CD8-positive, alpha-beta memory T cell (primary cell): ENCODE data around the gene YY1AP1. TPM values are rescaled to one million over a fixed set of nuclear protein-coding genes. Genes with fewer than 3 reads are reported as not detected.
A peak's percentile ranks its signal among the peaks of the same experiment; 100 is the strongest.

ENCODE experiments used
- CTCF ChIA-PET: fragments of 350-600 bp; sonication (Branson Sonifier 250); formaldehyde crosslinking; loops from one replicate; lab custom pipeline; 2021; ENCODE audit warnings: antibody characterized with exemption; lab: Charles Lee
- POLR2A ChIA-PET: fragments of 350-600 bp; sonication (Branson Sonifier 250); formaldehyde crosslinking; loops from one replicate; lab custom pipeline; 2021; ENCODE audit warnings: antibody characterized with exemption; lab: Charles Lee
- DNase-seq, 5 donors: peaks; one replicate each; pipeline versions ENCODE4 v3.0.0 to v3.0.0-alpha.2; 2020 to 2022; ENCODE audit warnings: mixed read lengths in 1 of 5
- H3K27ac ChIP-seq: one replicate; pipeline ENCODE4 v1.7.0; 2013; ENCODE audit warnings: low read depth, mild to moderate bottlenecking, low read length, moderate library complexity
- H3K27me3 ChIP-seq: 2 replicates; pipeline ENCODE4 v1.7.0; 2013; ENCODE audit warnings: low read length, mild to moderate bottlenecking; ENCODE audit not compliant: insufficient read depth, poor library complexity, severe bottlenecking
- H3K36me3 ChIP-seq: 2 replicates; pipeline ENCODE4 v1.7.0; 2013; ENCODE audit warnings: mild to moderate bottlenecking, low read length, moderate library complexity; ENCODE audit not compliant: insufficient read depth
- H3K4me1 ChIP-seq: 2 replicates; pipeline ENCODE4 v1.7.0; 2013; ENCODE audit warnings: mild to moderate bottlenecking, low read length, moderate library complexity; ENCODE audit not compliant: insufficient read depth
- H3K4me3 ChIP-seq: 2 replicates; pipeline ENCODE4 v1.7.0; 2013; ENCODE audit warnings: mild to moderate bottlenecking, low read length
- H3K9me3 ChIP-seq: 2 replicates; pipeline ENCODE4 v1.7.0; 2013; ENCODE audit warnings: mild to moderate bottlenecking, low read length
- H3K27ac Mint-ChIP-seq, 8 donors: one replicate each; pipeline ENCODE4 v1.8.0; 2020 to 2021; ENCODE audit warnings: mixed read lengths in 8 of 8, mild to moderate bottlenecking in 6 of 8, inconsistent platforms in 3 of 8, moderate library complexity in 3 of 8
- H3K27me3 Mint-ChIP-seq, 2 donors: one replicate each; pipeline ENCODE4 v1.8.0; 2020 to 2021; ENCODE audit warnings: mixed read lengths in 2 of 2, mild to moderate bottlenecking in 1 of 2, moderate library complexity in 1 of 2
- H3K36me3 Mint-ChIP-seq, 3 donors: one replicate each; pipeline ENCODE4 v1.8.0; 2020 to 2021; ENCODE audit warnings: mixed read lengths in 3 of 3, inconsistent platforms in 1 of 3, mild to moderate bottlenecking in 1 of 3
- H3K4me1 Mint-ChIP-seq, 3 donors: one replicate each; pipeline ENCODE4 v1.8.0; 2020 to 2021; ENCODE audit warnings: mixed read lengths in 3 of 3, inconsistent platforms in 1 of 3, mild to moderate bottlenecking in 1 of 3
- H3K4me3 Mint-ChIP-seq, 7 donors: one replicate each; pipeline ENCODE4 v1.8.0; 2020 to 2021; ENCODE audit warnings: mixed read lengths in 7 of 7, mild to moderate bottlenecking in 6 of 7, moderate library complexity in 4 of 7, inconsistent platforms in 2 of 7
- H3K9me3 Mint-ChIP-seq, 5 donors: one replicate each; pipeline ENCODE4 v1.8.0; 2020 to 2022; ENCODE audit warnings: mixed read lengths in 5 of 5, mild to moderate bottlenecking in 3 of 5, moderate library complexity in 2 of 5, inconsistent platforms in 1 of 5
- polyA plus RNA-seq: library from polyadenylated mRNA; unstranded; fragments of 300-500 nt; fragmentation: Illumina TruSeq; gene quantifications from one replicate; pipeline ENCODE4 v1.2.3, GENCODE V29; 2021
- total RNA-seq, 2 experiments: library from RNA; stranded (reverse); gene quantifications; one replicate each; pipeline ENCODE4 v1.2.3, GENCODE V29; 2021

YY1AP1 gene
- total and polyA plus RNA-seq, 3 experiments from 2014 or later: 49.7 to 62.0 (median 59.1) TPM

DNA sequence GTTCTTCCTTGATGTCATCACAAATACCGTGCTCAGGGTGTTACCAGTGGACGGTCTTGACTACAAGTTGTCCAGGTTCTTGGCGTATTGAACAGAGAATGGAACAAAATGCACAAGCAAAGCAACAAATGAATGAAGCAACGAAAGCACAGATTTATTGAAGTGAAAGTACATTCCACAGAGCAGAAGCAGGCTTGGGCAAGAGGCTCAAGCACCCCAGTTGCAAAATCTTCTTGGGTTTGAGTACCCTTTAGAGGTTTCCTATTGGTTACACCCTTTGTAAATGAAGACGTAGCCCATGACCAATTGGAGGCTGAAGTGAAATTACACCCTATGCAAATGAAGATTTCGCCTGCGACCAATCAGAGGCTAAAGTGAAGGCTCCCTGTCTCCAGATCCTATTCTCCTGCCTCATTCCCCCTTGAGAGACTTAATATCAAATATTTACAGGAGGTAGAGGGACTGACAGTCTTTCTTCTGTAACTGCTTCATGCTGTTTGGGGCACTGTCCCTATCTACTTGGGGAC is 38.3 kb downstream of the YY1AP1 start:
- ChIA-PET POLR2A (interaction anchor here (0.6 kb wide), 1 partner anchor 456 kb away, joined by 5 read pairs; no protein-coding TSS in a partner anchor), CTCF (interaction anchor here (1.7 kb wide), 1 partner anchor 12 kb away, joined by 3 read pairs; no protein-coding TSS in a partner anchor)
- Histone ChIP-seq H3K4me1 (no peaks in the 10 kb centered on the region), H3K27me3 (no peaks in the 10 kb centered on the region), H3K36me3 (no peaks in the 10 kb centered on the region), H3K9me3 (no peaks in the 10 kb centered on the region), H3K27ac (no peak overlapping the region), H3K4me3 (no peak overlapping the region)
- H3K4me3 Mint-ChIP-seq: no peak overlapping the region
- H3K9me3 Mint-ChIP-seq: no peaks in the 10 kb centered on the region
- no peak overlapping the region for H3K27ac Mint-ChIP-seq
- no peak for DNase-seq
- H3K36me3 Mint-ChIP-seq: no peaks in the 10 kb centered on the region
- H3K4me1 Mint-ChIP-seq: no peaks in the 10 kb centered on the region
- H3K27me3 Mint-ChIP-seq: peaks cover 1 to 4% of the 10 kb centered on the region in 2 donors

- CTCF ChIA-PET: no interaction called here
- no peak overlapping the region for H3K27ac Mint-ChIP-seq
- H3K4me1 ChIP-seq: no peaks in the 10 kb centered on the region
- H3K4me3 Mint-ChIP-seq: no peak overlapping the region
- POLR2A ChIA-PET: no interaction called here
- DNase-seq: no peak
- no peaks in the 10 kb centered on the region for H3K9me3 ChIP-seq
- H3K4me3 ChIP-seq: no peak overlapping the region
- H3K36me3 Mint-ChIP-seq: no peaks in the 10 kb centered on the region
- H3K27me3 Mint-ChIP-seq: peaks cover 1 to 4% of the 10 kb centered on the region in 2 donors
- no peaks in the 10 kb centered on the region for H3K9me3 Mint-ChIP-seq
- no peak overlapping the region for H3K27ac ChIP-seq
- H3K36me3 ChIP-seq: no peaks in the 10 kb centered on the region
- H3K4me1 Mint-ChIP-seq: no peaks in the 10 kb centered on the region
- no peaks in the 10 kb centered on the region for H3K27me3 ChIP-seq
Observed at GRCh38 chr1:155649676-155650075, 38.9 kb downstream of the YY1AP1 start.

GRCh38 chr1:155648207-155649147 is 40.1 kb downstream of the YY1AP1 start:
- H3K4me3 ChIP-seq: no peak overlapping the region
- no peaks in the 10 kb centered on the region for H3K9me3 ChIP-seq
- Mint-ChIP-seq H3K4me3 (no peak overlapping the region), H3K36me3 (peaks cover 0 to 3% (median 0%) of the 10 kb centered on the region in 3 donors), H3K27me3 (peaks cover 1 to 4% of the 10 kb centered on the region in 2 donors), H3K9me3 (no peaks in the 10 kb centered on the region), H3K4me1 (no peaks in the 10 kb centered on the region), H3K27ac (peak overlapping the region in 1 of 8 donors; percentile 25)
- H3K4me1 ChIP-seq: no peaks in the 10 kb centered on the region
- ChIA-PET POLR2A (interaction anchor here (0.7 kb wide), 1 partner anchor 76 kb away, joined by 7 read pairs; no protein-coding TSS in a partner anchor), CTCF (no interaction called here)
- H3K27me3 ChIP-seq: no peaks in the 10 kb centered on the region
- no peaks in the 10 kb centered on the region for H3K36me3 ChIP-seq
- H3K27ac ChIP-seq: no peak overlapping the region
- no peak for DNase-seq

- no peak overlapping the region for H3K27ac ChIP-seq
- Mint-ChIP-seq H3K27ac (peak overlapping the region in 1 of 8 donors; percentile 38), H3K36me3 (peaks cover 2 to 15% (median 4%) of the 10 kb centered on the region in 3 donors), H3K4me1 (no peaks in the 10 kb centered on the region), H3K9me3 (peaks cover 6 to 19% (median 17%) of the 10 kb centered on the region in 5 donors), H3K27me3 (peaks cover 1 to 4% of the 10 kb centered on the region in 2 donors), H3K4me3 (no peak overlapping the region)
- no peaks in the 10 kb centered on the region for H3K36me3 ChIP-seq
- CTCF ChIA-PET: interaction anchor here (1.0 kb wide), 1 partner anchor 395 kb away, joined by 3 read pairs; no protein-coding TSS in a partner anchor
- no peak for DNase-seq
- no peaks in the 10 kb centered on the region for H3K4me1 ChIP-seq
- no peak overlapping the region for H3K4me3 ChIP-seq
- POLR2A ChIA-PET: no interaction called here
- no peaks in the 10 kb centered on the region for H3K27me3 ChIP-seq
- H3K9me3 ChIP-seq: no peaks in the 10 kb centered on the region
Observed at GRCh38 chr1:155646307-155646706, 42.3 kb downstream of the YY1AP1 start.

DNA sequence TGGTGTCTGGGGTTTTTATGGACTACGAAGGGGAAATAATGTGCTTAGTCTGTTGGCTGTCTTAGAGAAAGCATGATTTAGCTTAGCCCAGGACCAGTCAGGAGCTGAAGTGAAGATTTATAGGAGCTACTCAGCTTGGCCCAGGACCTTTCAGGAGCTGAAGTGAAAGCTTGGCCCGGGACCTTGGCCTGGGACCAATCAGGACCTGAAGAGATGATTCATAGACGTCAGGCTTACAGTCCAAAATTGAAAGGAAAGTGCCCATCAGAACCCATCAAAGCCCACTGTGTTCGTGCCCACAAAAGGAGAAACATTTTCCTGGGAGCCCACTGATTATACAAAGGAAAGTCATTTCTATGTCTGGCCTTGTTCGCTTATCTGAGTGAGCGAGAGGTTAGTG is 42.9 kb downstream of the YY1AP1 start:
- H3K4me3 Mint-ChIP-seq: no peak overlapping the region
- peaks cover 2 to 15% (median 4%) of the 10 kb centered on the region in 3 donors for H3K36me3 Mint-ChIP-seq
- no peaks in the 10 kb centered on the region for H3K4me1 ChIP-seq
- ChIA-PET CTCF (interaction anchor here (1.0 kb wide), 1 partner anchor 395 kb away, joined by 3 read pairs; no protein-coding TSS in a partner anchor), POLR2A (no interaction called here)
- H3K9me3 Mint-ChIP-seq: peaks cover 6 to 19% (median 17%) of the 10 kb centered on the region in 5 donors
- no peak overlapping the region for H3K27ac Mint-ChIP-seq
- no peaks in the 10 kb centered on the region for H3K4me1 Mint-ChIP-seq
- DNase-seq: no peak
- no peak overlapping the region for H3K27ac ChIP-seq
- no peak overlapping the region for H3K4me3 ChIP-seq
- no peaks in the 10 kb centered on the region for H3K9me3 ChIP-seq
- H3K27me3 Mint-ChIP-seq: peaks cover 3 to 5% of the 10 kb centered on the region in 2 donors
- H3K27me3 ChIP-seq: no peaks in the 10 kb centered on the region
- H3K36me3 ChIP-seq: no peaks in the 10 kb centered on the region

DNA sequence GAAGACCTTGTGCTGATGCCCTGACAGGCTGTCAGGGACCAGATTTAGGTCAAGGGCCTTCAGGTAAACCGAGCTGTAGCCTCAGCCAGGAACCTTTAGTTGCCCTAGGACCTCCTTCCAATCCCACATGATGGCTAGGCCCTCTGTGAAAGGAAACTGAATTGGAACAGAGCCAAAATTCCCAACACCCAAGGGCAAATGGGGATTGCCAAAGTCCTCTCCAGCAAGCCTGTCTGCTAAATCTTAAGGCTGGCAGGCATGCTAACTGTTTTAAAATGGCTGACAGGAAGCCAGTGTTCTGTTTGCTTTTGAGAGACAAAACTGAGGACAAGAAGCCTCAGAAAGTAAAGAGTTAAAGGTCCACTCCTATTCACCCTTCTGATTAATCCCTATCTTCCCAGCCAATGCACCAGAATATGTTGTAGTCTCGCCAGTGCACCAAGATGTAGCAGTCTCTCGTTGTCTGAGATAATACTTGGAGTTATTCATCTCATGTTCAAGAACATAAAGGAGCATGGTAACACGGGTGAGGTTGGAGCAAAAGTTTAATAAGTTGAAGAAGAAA is 43.5 kb downstream of the YY1AP1 start:
- no peak for DNase-seq
- Mint-ChIP-seq H3K36me3 (peaks cover 2 to 15% (median 4%) of the 10 kb centered on the region in 3 donors), H3K4me3 (no peak overlapping the region), H3K9me3 (peaks cover 6 to 21% (median 17%) of the 10 kb centered on the region in 5 donors), H3K4me1 (no peaks in the 10 kb centered on the region), H3K27ac (peak overlapping the region in 1 of 8 donors; percentile 12), H3K27me3 (peaks cover 3 to 6% of the 10 kb centered on the region in 2 donors)
- Histone ChIP-seq H3K4me3 (no peak overlapping the region), H3K36me3 (no peaks in the 10 kb centered on the region), H3K9me3 (no peaks in the 10 kb centered on the region), H3K27me3 (no peaks in the 10 kb centered on the region), H3K27ac (no peak overlapping the region), H3K4me1 (no peaks in the 10 kb centered on the region)
- CTCF ChIA-PET: no interaction called here
- POLR2A ChIA-PET: no interaction called here

GRCh38 chr1:155643230-155643629 is 45.3 kb downstream of the YY1AP1 start:
- no peak overlapping the region for H3K4me3 Mint-ChIP-seq
- CTCF ChIA-PET: no interaction called here
- Histone ChIP-seq H3K4me3 (no peak overlapping the region), H3K9me3 (no peaks in the 10 kb centered on the region), H3K36me3 (no peaks in the 10 kb centered on the region), H3K27ac (no peak overlapping the region), H3K4me1 (peaks cover under 1% of the 10 kb centered on the region), H3K27me3 (no peaks in the 10 kb centered on the region)
- H3K36me3 Mint-ChIP-seq: peaks cover 2 to 15% (median 4%) of the 10 kb centered on the region in 3 donors
- H3K27me3 Mint-ChIP-seq: peaks cover 2 to 4% of the 10 kb centered on the region in 2 donors
- H3K9me3 Mint-ChIP-seq: peaks cover 6 to 21% (median 17%) of the 10 kb centered on the region in 5 donors
- H3K4me1 Mint-ChIP-seq: peaks cover 0 to 3% (median 0%) of the 10 kb centered on the region in 3 donors
- peak overlapping the region in 1 of 8 donors; percentile 72 for H3K27ac Mint-ChIP-seq
- DNase-seq: no peak
- POLR2A ChIA-PET: no interaction called here
